VCaP (cell line): ENCODE data around the gene SCGB2B2.

Source experiments
- H3K27ac ChIP-seq: fragments of 450-650 bp; 2 replicates; pipeline ENCODE4 v1.5.1; 2017
- CTCF ChIP-seq: fragments of 450-650 bp; conservative IDR thresholded peaks from 2 replicates; pipeline ENCODE4 v1.5.1; 2017; ENCODE audit warnings: mild to moderate bottlenecking, moderate library complexity

Gene SCGB2B2

GRCh38 chr19:34644991-34645461 lies 31.9 kb downstream of the SCGB2B2 start:
- peak; percentile 63 for TF ChIP-seq CTCF
- H3K27ac ChIP-seq: peak overlapping the region; percentile 66

GRCh38 chr19:34642241-34642640 lies 34.7 kb downstream of the SCGB2B2 start:
- no peak for TF ChIP-seq CTCF

GRCh38 chr19:34639491-34640085 lies 37.4 kb downstream of the SCGB2B2 start:
- peak; percentile 88 for TF ChIP-seq CTCF
- H3K27ac ChIP-seq: no peak overlapping the region

More at GRCh38 chr19:34642241-34642640, 34.7 kb downstream of the SCGB2B2 start:
- no peak overlapping the region for H3K27ac ChIP-seq

GRCh38 chr19:34633802-34634201 lies 43.2 kb downstream of the SCGB2B2 start:
- no peak overlapping the region for H3K27ac ChIP-seq
- no peak for TF ChIP-seq CTCF
